Measurements from ENCODE around the gene EXO1.

EXO1 gene

DNA sequence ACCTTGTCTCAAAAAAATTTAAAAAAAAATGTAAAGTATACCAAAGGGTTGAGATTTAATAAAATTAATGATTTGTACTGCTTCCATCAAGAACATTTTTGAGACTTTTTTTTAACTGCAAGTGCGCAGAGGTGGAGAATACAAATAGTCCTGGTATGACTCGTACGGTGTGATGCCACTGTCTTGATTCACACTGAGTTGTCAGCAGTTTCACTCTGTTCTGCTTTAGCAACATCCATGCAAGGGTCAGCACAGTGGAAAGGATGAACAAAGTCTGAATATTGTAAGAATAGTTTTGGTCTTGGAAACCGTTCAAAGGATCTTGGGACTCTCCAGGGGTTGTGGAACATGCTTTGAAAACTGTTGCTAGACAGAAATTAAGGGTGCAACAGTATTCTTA is 40.2 kb downstream of the EXO1 start:
- no peak for DNase-seq

DNA sequence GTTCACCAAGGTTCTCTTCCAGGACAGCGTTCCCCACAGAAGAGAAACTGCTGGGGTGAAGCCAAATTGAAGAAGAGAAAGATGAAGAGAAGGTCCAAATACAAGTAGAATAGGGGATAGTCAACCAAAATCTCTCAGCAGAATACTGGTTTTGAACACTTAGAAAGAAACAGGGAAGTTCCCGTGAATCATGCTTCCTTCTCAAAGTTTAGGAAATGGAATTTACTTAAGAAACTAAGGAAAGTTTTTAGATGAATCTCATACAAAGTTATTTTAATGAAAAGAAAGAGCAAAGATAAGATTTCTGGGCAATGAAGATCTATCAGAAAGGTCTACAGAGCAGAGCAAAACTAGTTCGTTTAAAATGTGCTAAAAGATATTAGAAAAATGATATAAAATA is 43.3 kb downstream of the EXO1 start:
- DNase-seq: no peak

DNA sequence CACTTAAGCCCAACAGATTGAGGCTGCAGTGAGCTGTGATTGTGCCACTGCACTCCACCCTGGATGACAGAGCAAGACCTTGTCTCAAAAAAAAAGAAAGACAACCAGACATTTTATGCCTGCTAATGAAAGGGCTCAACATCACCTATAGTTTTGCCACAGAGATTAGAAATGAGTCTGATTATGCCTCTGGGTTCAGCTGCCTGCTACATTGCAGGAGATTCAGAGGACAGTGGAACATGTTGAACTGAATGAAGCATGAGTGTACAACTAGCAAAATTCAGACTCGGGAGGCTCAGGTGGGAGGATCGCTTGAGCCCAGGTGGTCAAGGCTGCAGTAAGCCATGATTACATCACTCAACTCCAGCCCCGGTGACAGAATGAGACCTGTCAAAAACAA is 46.0 kb downstream of the EXO1 start:
- DNase-seq: no peak

DNA sequence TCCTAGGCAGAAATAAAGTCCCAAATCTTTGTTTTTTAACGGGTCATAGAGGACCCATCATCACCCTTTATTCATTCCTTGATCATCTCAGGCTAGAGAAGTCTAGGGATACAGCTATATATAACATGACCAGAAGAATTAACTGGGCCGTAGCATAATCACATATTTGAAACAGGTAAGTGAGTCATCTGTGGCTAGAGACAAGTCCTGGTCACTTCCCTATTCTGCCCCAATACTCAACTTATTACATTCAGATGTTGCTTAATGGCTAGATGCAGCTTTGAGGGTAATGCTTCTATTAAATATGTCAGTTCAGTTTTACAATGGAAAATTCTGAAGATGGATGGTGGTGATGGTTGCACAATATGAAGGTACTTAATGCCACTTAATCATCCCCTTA is 47.0 kb downstream of the EXO1 start:
- DNase-seq: no peak

DNA sequence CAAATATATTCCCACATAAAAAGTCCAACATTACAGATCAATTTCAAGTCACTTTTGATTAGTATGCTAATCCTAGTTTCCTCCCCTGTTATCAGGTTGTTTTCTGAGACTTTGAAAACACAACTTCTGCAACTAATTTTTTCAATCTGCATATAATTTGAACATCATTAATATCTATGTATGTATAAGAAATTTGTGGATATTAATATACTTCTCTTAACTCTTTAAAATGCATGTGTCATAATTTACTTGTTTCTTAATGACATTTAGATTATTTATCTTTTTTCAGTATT is 48.6 kb downstream of the EXO1 start:
- DNase-seq: no peak

DNA sequence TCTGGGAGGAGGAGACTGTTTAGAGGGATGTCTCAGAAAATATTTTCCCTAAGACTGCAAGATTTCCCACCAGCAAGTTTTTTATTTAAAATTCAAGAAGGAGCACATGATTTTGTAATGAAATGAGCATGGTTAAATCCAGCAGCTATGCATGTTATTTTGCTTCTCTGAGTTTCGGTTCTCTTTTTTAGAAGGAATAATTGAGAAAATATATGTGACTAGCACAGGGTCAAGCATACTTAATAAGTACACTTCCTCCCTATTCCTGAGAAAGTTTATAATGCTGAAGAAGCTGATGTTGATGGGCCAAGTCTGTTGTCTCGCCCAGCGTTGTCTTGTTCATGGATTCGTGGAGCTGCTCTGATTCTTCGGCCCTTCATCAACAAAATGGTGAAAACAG is 51.2 kb downstream of the EXO1 start:
- DNase-seq: no peak

DNA sequence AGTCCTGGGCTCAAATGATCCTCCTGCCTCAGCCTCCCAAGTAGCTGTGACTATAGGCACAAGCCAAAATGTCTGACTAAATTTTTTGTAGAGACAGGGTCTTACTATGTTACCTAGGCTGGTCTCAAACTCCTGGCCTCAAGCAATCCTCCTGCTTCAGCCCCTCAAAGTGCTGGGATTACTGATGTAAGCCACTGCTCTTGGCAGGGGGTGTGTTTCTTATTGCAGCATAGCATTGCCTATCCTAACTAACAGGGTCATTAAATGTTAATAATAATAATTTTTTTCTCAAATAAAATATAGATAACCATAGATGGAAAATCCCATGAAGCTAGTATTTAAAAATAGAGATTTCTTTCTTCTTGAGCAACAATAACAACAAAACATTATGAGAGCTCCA is 52.4 kb downstream of the EXO1 start:
- no peak for DNase-seq

DNA sequence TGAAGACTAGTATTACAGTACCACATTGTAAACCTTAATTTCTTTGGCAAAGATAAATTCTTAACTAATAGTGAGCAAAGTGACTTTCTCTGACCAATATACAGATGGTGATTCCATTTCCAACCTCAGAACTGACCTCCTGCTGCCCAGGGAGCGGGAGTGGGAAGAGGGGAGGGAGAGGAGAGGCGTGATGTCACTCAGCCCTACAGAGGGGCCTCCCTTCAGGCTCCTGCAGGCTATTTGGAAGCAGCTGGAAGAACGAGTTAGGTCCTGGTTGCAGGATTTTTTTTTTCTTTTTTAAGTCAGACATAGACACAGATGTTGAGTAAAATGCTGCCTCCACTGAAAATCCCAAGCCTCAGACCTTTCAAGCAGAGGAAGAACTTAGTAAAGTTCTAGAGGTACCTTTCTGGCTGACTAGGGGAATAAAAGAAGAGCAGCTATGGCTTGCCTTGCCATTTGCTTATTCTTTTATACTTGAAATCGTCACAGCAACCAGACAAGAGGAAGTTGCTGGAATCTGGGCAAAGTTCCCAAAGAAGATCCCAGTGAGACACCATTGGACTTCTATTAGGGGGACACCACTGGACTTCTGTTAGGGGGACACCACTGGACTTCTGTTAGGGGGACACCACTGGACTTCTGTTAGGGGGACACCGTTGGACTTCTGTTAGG is 54.5 kb downstream of the EXO1 start:
- no peak for DNase-seq

DNA sequence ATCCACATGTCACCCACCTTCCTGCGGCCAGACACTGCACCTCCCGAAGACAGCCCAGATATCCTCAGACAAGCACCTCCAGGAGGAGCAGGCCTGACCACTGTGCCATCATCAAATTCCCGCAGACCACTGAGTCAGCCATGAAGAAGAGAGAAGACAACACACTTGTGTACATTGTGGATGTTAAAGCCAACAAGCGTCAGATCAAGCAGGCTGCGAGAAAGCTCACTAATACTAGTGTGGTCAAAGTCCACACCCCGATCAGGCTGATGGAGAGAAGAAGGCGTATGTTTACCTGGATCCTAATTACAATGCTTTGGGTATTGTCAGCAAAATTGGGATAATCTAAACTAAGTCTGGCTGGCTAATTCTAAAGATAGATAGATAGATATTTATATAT is 68.2 kb downstream of the EXO1 start:
- DNase-seq: no peak

DNA sequence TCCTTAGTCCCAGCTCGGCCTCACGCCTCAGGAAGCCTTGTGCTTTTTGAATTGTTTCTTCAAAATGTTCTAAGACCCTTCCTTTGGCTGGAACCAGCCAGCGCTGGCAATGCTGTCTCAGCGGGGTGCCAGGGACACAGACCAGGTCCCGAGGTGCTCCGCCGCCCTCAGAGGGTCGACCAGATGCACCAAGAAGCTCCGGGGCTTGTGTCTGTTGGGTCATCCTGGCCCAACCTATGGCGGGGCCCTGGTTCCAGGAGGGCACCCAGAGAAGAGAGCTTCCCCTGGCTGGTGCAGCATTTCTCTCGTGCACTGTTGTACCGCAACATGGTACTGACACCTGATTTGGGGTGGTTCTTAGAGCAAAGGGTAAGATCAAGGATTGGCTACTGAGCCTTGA is 69.5 kb downstream of the EXO1 start:
- DNase-seq: no peak

DNA sequence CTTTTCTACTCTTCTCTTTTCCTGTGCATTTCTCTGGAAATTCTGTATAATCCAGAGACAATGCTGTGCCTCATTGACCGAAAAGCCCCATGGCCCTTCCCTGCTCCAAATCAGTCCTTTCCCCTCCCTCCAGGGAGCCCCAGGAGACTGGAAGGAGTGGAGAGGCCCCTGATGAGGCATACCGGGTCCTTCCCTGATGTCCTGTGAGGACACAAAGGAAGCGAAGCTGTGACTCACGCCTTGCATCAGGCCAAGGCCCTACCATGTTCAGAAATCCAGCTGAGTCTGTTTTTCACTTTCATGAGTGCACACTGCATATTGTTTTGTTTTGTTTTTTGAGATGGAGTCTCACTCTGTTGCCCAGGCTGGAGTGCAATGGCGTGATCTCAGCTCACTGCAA is 70.9 kb downstream of the EXO1 start:
- DNase-seq: no peak

DNA sequence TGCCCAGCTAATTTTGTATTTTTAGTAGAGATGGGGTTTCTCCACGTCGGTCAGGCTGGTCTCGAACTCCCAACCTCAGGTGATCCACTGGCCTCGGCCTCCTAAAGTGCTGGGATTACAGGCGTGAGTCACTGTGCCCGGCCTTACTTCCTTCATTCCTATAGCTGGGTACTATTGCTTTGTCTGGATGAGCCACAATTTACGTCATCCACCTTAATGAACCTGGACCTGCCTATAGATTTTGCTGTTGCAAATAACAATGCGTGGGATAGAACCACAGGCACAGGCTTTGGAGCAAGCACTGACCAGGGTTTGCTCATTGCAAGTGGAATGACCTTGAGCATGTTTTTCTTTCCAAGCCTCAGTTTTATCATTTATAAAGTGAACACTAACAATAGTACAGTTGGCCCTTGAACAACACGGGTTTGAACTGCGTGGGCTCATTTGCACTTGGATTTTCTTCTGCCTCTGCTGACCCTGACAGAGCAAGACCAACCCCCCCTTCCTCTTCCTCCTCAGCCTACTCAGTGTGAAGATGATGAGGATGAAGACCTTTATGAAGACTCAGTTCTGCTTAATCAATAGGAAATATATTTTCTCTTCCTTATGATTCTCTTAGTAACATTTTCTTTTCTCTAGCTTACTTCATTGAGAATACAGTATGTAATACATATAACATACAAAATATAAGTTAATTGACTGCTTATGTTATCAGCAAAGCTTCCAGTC is 76.2 kb downstream of the EXO1 start:
- DNase-seq: no peak

DNA sequence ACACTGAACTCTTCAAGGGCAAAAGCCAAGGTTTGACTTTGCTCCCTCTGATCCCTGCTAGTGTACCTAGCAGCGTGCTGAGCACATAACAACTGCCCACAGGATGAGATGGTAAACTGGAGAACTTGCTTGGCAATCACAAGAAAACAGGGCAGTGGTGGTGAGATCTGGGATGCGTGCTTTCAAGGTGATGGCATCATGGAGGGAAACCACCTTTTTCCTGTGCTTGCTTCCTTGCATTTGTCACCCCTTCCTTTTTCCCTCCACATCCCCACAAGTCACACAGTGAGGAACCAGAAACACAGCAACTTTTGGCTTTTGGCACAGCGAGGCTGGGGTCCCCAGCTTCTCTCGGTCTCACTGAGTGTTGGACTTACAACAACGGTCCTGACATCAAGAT is 78.1 kb downstream of the EXO1 start:
- DNase-seq: no peak

DNA sequence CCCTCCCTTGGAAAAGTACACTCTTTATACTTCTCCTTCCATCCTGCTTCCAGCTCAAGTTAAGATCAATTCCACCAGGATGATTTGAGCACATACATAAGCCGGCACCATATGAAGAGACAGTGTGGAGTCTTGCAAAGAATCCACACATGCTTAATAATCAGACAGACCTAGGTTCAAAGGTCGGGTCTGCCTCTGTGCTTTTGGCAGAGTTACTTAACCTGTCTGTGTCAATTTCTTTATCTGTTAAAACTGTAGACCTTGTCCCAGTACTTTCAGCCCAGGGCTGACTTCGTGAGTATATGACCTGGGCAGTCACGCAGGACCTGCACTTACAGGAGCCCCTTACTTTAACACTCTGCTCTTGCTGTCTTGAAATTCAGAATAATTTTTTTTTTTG is 79.3 kb downstream of the EXO1 start:
- no peak for DNase-seq

DNA sequence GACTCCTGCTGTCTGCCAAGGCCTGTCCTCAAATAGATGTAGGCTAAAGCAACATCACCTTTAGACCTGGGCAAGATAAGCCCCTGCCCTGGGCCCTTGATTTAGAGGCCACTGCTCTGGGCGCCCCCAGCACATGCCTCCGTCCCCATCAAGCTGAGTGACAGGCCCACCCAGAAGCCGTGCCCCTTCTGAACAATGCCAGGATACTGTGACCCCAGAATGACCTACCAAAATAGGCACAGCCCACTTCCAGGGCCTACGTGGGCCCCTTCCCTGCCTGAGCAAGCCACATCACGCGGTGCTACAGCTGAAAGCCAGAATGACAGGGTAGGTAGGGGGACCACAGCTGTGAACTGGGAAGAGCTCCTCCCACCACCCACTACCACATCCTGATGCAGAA is 84.8 kb downstream of the EXO1 start:
- no peak for DNase-seq

DNA sequence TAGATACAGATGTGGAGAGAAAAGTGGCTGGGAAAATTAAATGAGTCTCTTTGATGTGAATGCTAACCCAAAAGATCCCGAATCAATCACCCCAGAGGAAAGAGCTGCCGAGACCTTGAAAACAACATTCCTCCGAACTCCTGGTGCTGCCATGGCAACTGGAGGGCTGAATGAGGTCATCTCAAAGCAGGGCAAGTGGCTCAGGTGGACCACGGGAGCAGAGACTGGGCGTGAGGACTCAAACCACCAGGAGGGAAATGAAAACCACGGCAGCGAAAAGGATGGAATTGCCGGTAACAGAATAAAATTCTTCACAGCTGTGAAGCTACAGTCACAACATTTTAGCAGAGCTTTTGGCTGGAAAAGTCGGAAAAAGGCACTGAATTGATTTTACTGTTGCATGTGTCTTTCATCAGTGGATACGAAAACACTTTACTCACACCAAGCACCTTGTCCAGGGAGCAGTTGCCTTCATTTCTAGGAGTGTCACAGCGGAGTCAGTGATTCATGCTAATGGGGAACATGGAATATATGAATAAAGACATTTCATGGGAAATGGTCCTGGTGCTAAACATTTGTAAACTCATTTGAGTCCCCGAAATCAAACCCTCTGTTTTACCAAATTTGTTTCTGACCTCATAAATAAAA is 86.3 kb downstream of the EXO1 start:
- DNase-seq: peak in 26 of 56 donors; percentile 1 to 51 (median 18)

DNA sequence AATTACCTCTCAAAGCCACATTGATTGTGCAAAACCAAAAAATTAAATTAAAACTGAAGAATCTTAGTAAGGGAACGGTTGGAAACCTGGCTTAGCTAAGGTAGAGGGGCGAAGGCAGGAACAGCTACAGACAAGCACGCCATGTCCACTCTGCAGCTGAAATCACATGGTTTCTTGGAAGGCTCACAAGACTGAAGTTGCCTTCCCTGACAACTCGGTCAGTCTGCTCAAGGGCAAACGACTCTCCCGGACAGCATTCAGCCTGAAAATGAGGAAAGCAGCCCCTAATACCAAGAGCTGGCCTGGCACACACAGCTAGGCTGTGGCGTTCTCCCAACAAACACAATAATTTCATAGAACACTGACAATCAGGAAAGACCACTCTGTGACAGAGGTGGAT is 86.9 kb downstream of the EXO1 start:
- DNase-seq: peak in 9 of 56 donors; percentile 2 to 31 (median 3)
